Parathyroid adenoma (tissue), 2 donors: ENCODE measurements around the gene ARHGAP32.

ENCODE experiments used
- H2AFZ ChIP-seq: fragments of 300-600 bp; sonication (generic); one replicate; pipeline ENCODE4 v1.7.0; 2017; ENCODE audit warnings: antibody characterized with exemption, mild to moderate bottlenecking
- H3K27ac ChIP-seq: fragments of 300-600 bp; sonication (generic); one replicate; pipeline ENCODE4 v1.7.0; 2017
- H3K27me3 ChIP-seq: fragments of 300-600 bp; sonication (generic); one replicate; pipeline ENCODE4 v1.7.0; 2017; ENCODE audit warnings: low read length; ENCODE audit not compliant: control insufficient read depth, insufficient read depth
- H3K36me3 ChIP-seq: fragments of 300-600 bp; sonication (generic); one replicate; pipeline ENCODE4 v1.7.0; 2017; ENCODE audit warnings: low read length; ENCODE audit not compliant: control insufficient read depth, insufficient read depth
- H3K4me1 ChIP-seq: fragments of 300-600 bp; sonication (generic); one replicate; pipeline ENCODE4 v1.7.0; 2017; ENCODE audit warnings: control low read depth
- H3K4me2 ChIP-seq: fragments of 300-600 bp; sonication (generic); one replicate; pipeline ENCODE4 v1.7.0; 2017; ENCODE audit warnings: low read length
- H3K4me3 ChIP-seq: fragments of 300-600 bp; sonication (generic); one replicate; pipeline ENCODE4 v1.7.0; 2017; ENCODE audit warnings: low read depth, low read length
- H3K79me2 ChIP-seq: fragments of 300-600 bp; sonication (generic); one replicate; pipeline ENCODE4 v1.7.0; 2017; ENCODE audit warnings: control low read depth
- H3K9ac ChIP-seq: fragments of 300-600 bp; sonication (generic); one replicate; pipeline ENCODE4 v1.7.0; 2017; ENCODE audit warnings: mild to moderate bottlenecking
- H3K9me3 ChIP-seq: fragments of 300-600 bp; sonication (generic); one replicate; pipeline ENCODE4 v1.7.0; 2017; ENCODE audit warnings: low read length; ENCODE audit not compliant: control insufficient read depth
- TF ChIP-seq, protein P1 (sequence below): fragments of 300-600 bp; sonication (generic); IDR thresholded peaks from one replicate; pipeline ENCODE4 v1.7.0; 2017; ENCODE audit warnings: antibody characterized with exemption, mild to moderate bottlenecking
- donor health status: primary hyperparathyroidism.

ARHGAP32 gene

GRCh38 chr11:129077191-129077590 lies 114.9 kb downstream of the ARHGAP32 start:
- no peak overlapping the region for H3K4me2 ChIP-seq
- no peaks in the 10 kb centered on the region for H3K36me3 ChIP-seq
- no peaks in the 10 kb centered on the region for H3K4me1 ChIP-seq
- H3K9ac ChIP-seq = no peak overlapping the region
- no peak overlapping the region for H2AFZ ChIP-seq
- peaks cover 3% of the 10 kb centered on the region for H3K79me2 ChIP-seq
- TF ChIP-seq, protein P1, sequence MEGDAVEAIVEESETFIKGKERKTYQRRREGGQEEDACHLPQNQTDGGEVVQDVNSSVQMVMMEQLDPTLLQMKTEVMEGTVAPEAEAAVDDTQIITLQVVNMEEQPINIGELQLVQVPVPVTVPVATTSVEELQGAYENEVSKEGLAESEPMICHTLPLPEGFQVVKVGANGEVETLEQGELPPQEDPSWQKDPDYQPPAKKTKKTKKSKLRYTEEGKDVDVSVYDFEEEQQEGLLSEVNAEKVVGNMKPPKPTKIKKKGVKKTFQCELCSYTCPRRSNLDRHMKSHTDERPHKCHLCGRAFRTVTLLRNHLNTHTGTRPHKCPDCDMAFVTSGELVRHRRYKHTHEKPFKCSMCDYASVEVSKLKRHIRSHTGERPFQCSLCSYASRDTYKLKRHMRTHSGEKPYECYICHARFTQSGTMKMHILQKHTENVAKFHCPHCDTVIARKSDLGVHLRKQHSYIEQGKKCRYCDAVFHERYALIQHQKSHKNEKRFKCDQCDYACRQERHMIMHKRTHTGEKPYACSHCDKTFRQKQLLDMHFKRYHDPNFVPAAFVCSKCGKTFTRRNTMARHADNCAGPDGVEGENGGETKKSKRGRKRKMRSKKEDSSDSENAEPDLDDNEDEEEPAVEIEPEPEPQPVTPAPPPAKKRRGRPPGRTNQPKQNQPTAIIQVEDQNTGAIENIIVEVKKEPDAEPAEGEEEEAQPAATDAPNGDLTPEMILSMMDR = no peak
- no peak overlapping the region for H3K27ac ChIP-seq
- no peaks in the 10 kb centered on the region for H3K9me3 ChIP-seq
- no peak overlapping the region for H3K4me3 ChIP-seq
- no peaks in the 10 kb centered on the region for H3K27me3 ChIP-seq

DNA sequence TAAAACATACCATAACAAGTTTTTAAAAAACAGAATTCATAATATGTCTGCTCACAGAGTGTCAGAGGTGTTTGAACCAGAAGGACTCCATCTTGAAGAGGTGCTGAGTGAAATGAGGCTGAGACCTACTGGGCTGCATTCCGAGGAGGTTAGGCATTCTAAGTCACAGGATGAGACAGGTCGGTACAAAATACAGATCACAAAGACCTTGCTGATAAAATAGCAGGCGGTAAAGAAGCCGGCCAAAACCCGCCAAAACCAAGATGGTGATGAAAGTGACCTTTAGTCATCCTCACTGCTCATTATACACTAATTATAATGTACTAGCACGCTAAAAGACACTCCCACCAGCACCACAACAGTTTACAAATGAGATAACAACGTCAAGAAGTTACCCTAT lies 116.4 kb downstream of the ARHGAP32 start:
- no peak overlapping the region for H3K9ac ChIP-seq
- H3K4me2 ChIP-seq = no peak overlapping the region
- no peaks in the 10 kb centered on the region for H3K4me1 ChIP-seq
- H3K27me3 ChIP-seq = no peaks in the 10 kb centered on the region
- no peaks in the 10 kb centered on the region for H3K36me3 ChIP-seq
- H2AFZ ChIP-seq = no peak overlapping the region
- H3K27ac ChIP-seq = no peak overlapping the region
- H3K4me3 ChIP-seq = no peak overlapping the region
- TF ChIP-seq, protein P1 = no peak
- peaks cover 3% of the 10 kb centered on the region for H3K79me2 ChIP-seq
- no peaks in the 10 kb centered on the region for H3K9me3 ChIP-seq

GRCh38 chr11:129067454-129067853 lies 124.7 kb downstream of the ARHGAP32 start:
- Histone ChIP-seq H3K4me1 (no peaks in the 10 kb centered on the region), H3K9ac (no peak overlapping the region), H3K27ac (no peak overlapping the region), H3K36me3 (no peaks in the 10 kb centered on the region), H3K4me2 (no peak overlapping the region), H3K27me3 (no peaks in the 10 kb centered on the region), H3K9me3 (no peaks in the 10 kb centered on the region), H2AFZ (no peak overlapping the region), H3K79me2 (no peaks in the 10 kb centered on the region), H3K4me3 (no peak overlapping the region)
- TF ChIP-seq, protein P1 = no peak

GRCh38 chr11:129066229-129066628 lies 125.9 kb downstream of the ARHGAP32 start:
- H2AFZ ChIP-seq = no peak overlapping the region
- H3K4me3 ChIP-seq = no peak overlapping the region
- no peaks in the 10 kb centered on the region for H3K27me3 ChIP-seq
- H3K9me3 ChIP-seq = no peaks in the 10 kb centered on the region
- TF ChIP-seq, protein P1 = no peak
- no peaks in the 10 kb centered on the region for H3K36me3 ChIP-seq
- H3K79me2 ChIP-seq = no peaks in the 10 kb centered on the region
- no peak overlapping the region for H3K4me2 ChIP-seq
- H3K4me1 ChIP-seq = no peaks in the 10 kb centered on the region
- no peak overlapping the region for H3K9ac ChIP-seq
- no peak overlapping the region for H3K27ac ChIP-seq

DNA sequence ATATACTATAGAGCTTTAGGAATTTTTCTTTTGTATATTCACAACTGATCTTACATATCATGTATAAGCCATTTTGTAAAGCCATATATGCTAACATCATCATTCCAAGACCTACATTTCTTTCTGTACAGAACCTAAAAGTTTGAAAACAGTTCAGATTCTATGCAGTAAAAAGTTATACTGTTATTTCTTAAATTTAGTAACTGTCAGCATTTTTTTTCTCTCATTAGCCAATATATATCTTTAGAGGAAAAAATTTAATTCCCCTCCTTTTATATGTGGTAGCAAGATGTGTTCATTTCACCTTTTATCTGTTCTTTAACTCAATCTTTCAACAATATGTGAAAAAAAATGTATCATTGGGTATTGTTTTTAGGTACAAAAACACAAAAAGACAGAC lies 129.0 kb downstream of the ARHGAP32 start:
- Histone ChIP-seq H3K9me3 (no peaks in the 10 kb centered on the region), H3K9ac (no peak overlapping the region), H3K27ac (no peak overlapping the region), H3K27me3 (no peaks in the 10 kb centered on the region), H3K36me3 (no peaks in the 10 kb centered on the region), H3K4me3 (no peak overlapping the region), H3K4me2 (no peak overlapping the region), H3K79me2 (no peaks in the 10 kb centered on the region), H2AFZ (no peak overlapping the region), H3K4me1 (no peaks in the 10 kb centered on the region)
- TF ChIP-seq, protein P1 = no peak
